ENCODE measurements around the gene IL1RAP. TPM values are rescaled to one million over a fixed set of nuclear protein-coding genes. Genes with fewer than 3 reads are reported as not detected.

Gene IL1RAP
- total RNA-seq, 1 donor from 2014 or later = 15.0 TPM

GRCh38 chr3:190499122-190499521 lies 14.8 kb upstream of the IL1RAP start:
- H3K9me3 Mint-ChIP-seq = peaks cover 4% of the 10 kb centered on the region
- no peaks in the 10 kb centered on the region for H3K36me3 Mint-ChIP-seq
- H3K27ac Mint-ChIP-seq = no peak overlapping the region
- no peak for DNase-seq (ENCODE audit: low spot score in 2 of 2, unreplicated experiment in 2 of 2)
- H3K4me3 Mint-ChIP-seq = no peak overlapping the region
- TF ChIP-seq CTCF (IDR thresholded peaks at IDR 0.05; ENCODE audit: unreplicated experiment) = no peak
- peaks cover 2% of the 10 kb centered on the region for H3K4me1 Mint-ChIP-seq
- H3K27me3 Mint-ChIP-seq (ENCODE audit: low read depth) = no peaks in the 10 kb centered on the region

- Mint-ChIP-seq H3K4me1 (peaks cover 5% of the 10 kb centered on the region), H3K9me3 (peaks cover 4% of the 10 kb centered on the region), H3K4me3 (no peak overlapping the region), H3K27ac (no peak overlapping the region), H3K27me3 (ENCODE audit: low read depth) (no peaks in the 10 kb centered on the region), H3K36me3 (no peaks in the 10 kb centered on the region)
- no peak for TF ChIP-seq CTCF (IDR thresholded peaks at IDR 0.05; ENCODE audit: unreplicated experiment)
- DNase-seq (ENCODE audit: low spot score in 2 of 2, unreplicated experiment in 2 of 2) = no peak
Observed at GRCh38 chr3:190502946-190503345, 10.9 kb upstream of the IL1RAP start.

- Mint-ChIP-seq H3K27ac (no peak overlapping the region), H3K36me3 (no peaks in the 10 kb centered on the region), H3K9me3 (peaks cover 4% of the 10 kb centered on the region), H3K27me3 (ENCODE audit: low read depth) (no peaks in the 10 kb centered on the region), H3K4me3 (no peak overlapping the region), H3K4me1 (peaks cover 5% of the 10 kb centered on the region)
- no peak for TF ChIP-seq CTCF (IDR thresholded peaks at IDR 0.05; ENCODE audit: unreplicated experiment)
- no peak for DNase-seq (ENCODE audit: low spot score in 2 of 2, unreplicated experiment in 2 of 2)
Observed at GRCh38 chr3:190504354-190505125, 9.3 kb upstream of the IL1RAP start.

GRCh38 chr3:190505381-190506003 lies 8.4 kb upstream of the IL1RAP start:
- H3K4me1 Mint-ChIP-seq = peaks cover 5% of the 10 kb centered on the region
- no peak overlapping the region for H3K4me3 Mint-ChIP-seq
- TF ChIP-seq CTCF (IDR thresholded peaks at IDR 0.05; ENCODE audit: unreplicated experiment) = no peak
- DNase-seq (ENCODE audit: low spot score in 2 of 2, unreplicated experiment in 2 of 2) = no peak
- no peaks in the 10 kb centered on the region for H3K27me3 Mint-ChIP-seq (ENCODE audit: low read depth)
- H3K27ac Mint-ChIP-seq = no peak overlapping the region
- no peaks in the 10 kb centered on the region for H3K36me3 Mint-ChIP-seq
- peaks cover 4% of the 10 kb centered on the region for H3K9me3 Mint-ChIP-seq

GRCh38 chr3:190506271-190506670 lies 7.6 kb upstream of the IL1RAP start:
- Mint-ChIP-seq H3K4me3 (no peak overlapping the region), H3K4me1 (peaks cover 5% of the 10 kb centered on the region), H3K27me3 (ENCODE audit: low read depth) (no peaks in the 10 kb centered on the region), H3K27ac (no peak overlapping the region), H3K36me3 (no peaks in the 10 kb centered on the region), H3K9me3 (no peaks in the 10 kb centered on the region)
- DNase-seq (ENCODE audit: low spot score in 2 of 2, unreplicated experiment in 2 of 2) = no peak
- no peak for TF ChIP-seq CTCF (IDR thresholded peaks at IDR 0.05; ENCODE audit: unreplicated experiment)

Data from mesothelial cell of epicardium (in vitro differentiated cells).